GM06990 (cell line): ENCODE measurements around the gene APLNR.

Source experiments
- DNase-seq: peaks from one replicate; pipeline ENCODE4 v3.0.0-alpha.2; 2011; ENCODE audit not compliant: insufficient read length; ENCODE audit errors: extremely low read depth
- H3K27me3 ChIP-seq: replicated peaks from 2 replicates; pipeline ENCODE4 v1.6.0; 2011; ENCODE audit warnings: low read length; ENCODE audit not compliant: control insufficient read depth, insufficient read depth
- H3K36me3 ChIP-seq: 2 replicates; pipeline ENCODE4 v1.5.1; 2011; ENCODE audit warnings: low read length; ENCODE audit not compliant: control insufficient read depth, insufficient read depth
- H3K4me3 ChIP-seq: replicated peaks from 2 replicates; pipeline ENCODE4 v1.5.1; 2011; ENCODE audit warnings: low read depth, mild to moderate bottlenecking, control low read depth, low read length
- CTCF ChIP-seq: IDR thresholded peaks from 2 replicates; pipeline ENCODE4 v1.5.1; 2011; ENCODE audit warnings: low read length, control low read depth, mild to moderate bottlenecking, inconsistent platforms; ENCODE audit not compliant: insufficient read depth, poor library complexity, severe bottlenecking

APLNR gene

GRCh38 chr11:57223601-57224000 lies 13.4 kb downstream of the APLNR start:
- no peaks in the 10 kb centered on the region for H3K36me3 ChIP-seq
- DNase-seq: no peak

GRCh38 chr11:57222239-57222638 lies 14.8 kb downstream of the APLNR start:
- no peak for TF ChIP-seq CTCF
- H3K4me3 ChIP-seq: no peak overlapping the region
- no peaks in the 10 kb centered on the region; the same call in 1 of the 2 replicates for H3K27me3 ChIP-seq
- DNase-seq: no peak
- H3K36me3 ChIP-seq: no peaks in the 10 kb centered on the region

More at GRCh38 chr11:57223601-57224000, 13.4 kb downstream of the APLNR start:
- Histone ChIP-seq H3K27me3 (no peaks in the 10 kb centered on the region; the same call in 1 of the 2 replicates), H3K4me3 (no peak overlapping the region)
- no peak for TF ChIP-seq CTCF

- no peak for TF ChIP-seq CTCF
- DNase-seq: no peak
- Histone ChIP-seq H3K4me3 (no peak overlapping the region), H3K36me3 (no peaks in the 10 kb centered on the region), H3K27me3 (no peaks in the 10 kb centered on the region; the same call in 1 of the 2 replicates)
Observed at GRCh38 chr11:57219021-57219627, 17.9 kb downstream of the APLNR start.

- peaks cover 2% of the 10 kb centered on the region for H3K27me3 ChIP-seq
- TF ChIP-seq CTCF: no peak
- H3K36me3 ChIP-seq: no peaks in the 10 kb centered on the region
- no peak overlapping the region for H3K4me3 ChIP-seq
- no peak for DNase-seq
Observed at GRCh38 chr11:57217053-57217452, 20.0 kb downstream of the APLNR start.

- H3K36me3 ChIP-seq: no peaks in the 10 kb centered on the region
- TF ChIP-seq CTCF: no peak
- no peak overlapping the region for H3K4me3 ChIP-seq
- H3K27me3 ChIP-seq: peaks cover 2% of the 10 kb centered on the region
- no peak for DNase-seq
Observed at GRCh38 chr11:57216463-57216862, 20.6 kb downstream of the APLNR start.

GRCh38 chr11:57214494-57214893 lies 22.6 kb downstream of the APLNR start:
- H3K36me3 ChIP-seq: no peaks in the 10 kb centered on the region
- no peak for TF ChIP-seq CTCF
- H3K27me3 ChIP-seq: peaks cover 2% of the 10 kb centered on the region
- H3K4me3 ChIP-seq: no peak overlapping the region
- DNase-seq: no peak
